ACHN (cell line): ENCODE measurements around the gene ARL4A.
"Not testable (repeated sequence)": the region's sequence is repeated elsewhere in the genome, so short reads cannot be mapped to it uniquely, and the experiment has no call there.

Experiments
- DNase-seq: peaks from one replicate; pipeline ENCODE4 v3.0.0-alpha.2; 2015
- in situ Hi-C: cut with HindIII; loops from 2 replicates; pipeline ENCODE4 v1.10.0; 2017; ENCODE audit warnings: low sequenced_read_pairs, low pct_ligation_motif_present, low pct_unique_long_range_greater_than_20kb

The ARL4A gene, protein sequence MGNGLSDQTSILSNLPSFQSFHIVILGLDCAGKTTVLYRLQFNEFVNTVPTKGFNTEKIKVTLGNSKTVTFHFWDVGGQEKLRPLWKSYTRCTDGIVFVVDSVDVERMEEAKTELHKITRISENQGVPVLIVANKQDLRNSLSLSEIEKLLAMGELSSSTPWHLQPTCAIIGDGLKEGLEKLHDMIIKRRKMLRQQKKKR

GRCh38 chr7:12686891-12687717 lies at the start of gene ARL4A:
Gene ARL4A, plus strand, starts transcription at chr7:12687633. Its CDS starts 622 bp downstream, at chr7:12688255.
- in situ Hi-C loops, result loop anchor here (25.0 kb wide), 1 partner anchor 575 kb away; no protein-coding TSS in a partner anchor
- peak; percentile 100 for DNase-seq

- DNase-seq, result no peak
- in situ Hi-C loops, result no loop called here
These were observed 49.4 kb upstream of the ARL4A start for GRCh38 chr7:12637819-12638592.

DNA sequence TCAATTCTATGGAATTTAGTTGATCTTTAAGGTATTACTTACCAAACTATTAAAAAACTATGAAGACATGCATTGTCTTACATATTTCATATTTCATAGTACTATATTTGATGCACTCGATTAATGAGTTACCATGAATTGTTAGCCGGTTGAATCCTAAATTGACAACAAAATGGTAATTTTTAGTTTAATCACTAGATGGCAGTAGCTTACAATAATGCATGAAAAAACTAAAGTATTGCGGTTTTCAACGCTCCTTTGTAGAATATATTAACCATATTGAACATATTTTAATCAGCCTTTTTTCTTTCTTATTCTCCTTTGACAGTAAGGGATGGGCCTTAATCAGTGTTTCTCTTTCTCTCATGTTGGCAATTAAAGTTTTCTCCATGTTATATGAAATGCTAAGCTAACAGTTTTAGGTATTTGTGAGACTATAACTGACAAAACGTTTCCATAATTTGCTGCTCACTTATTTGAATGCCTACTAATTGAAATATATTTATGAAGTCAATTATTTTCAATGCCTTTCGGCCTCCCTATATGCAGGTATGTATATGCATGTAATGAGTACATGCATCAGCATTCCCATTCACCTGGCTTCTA lies 48.5 kb upstream of the ARL4A start:
- DNase-seq, result peak; percentile 80
- in situ Hi-C loops, result no loop called here

DNA sequence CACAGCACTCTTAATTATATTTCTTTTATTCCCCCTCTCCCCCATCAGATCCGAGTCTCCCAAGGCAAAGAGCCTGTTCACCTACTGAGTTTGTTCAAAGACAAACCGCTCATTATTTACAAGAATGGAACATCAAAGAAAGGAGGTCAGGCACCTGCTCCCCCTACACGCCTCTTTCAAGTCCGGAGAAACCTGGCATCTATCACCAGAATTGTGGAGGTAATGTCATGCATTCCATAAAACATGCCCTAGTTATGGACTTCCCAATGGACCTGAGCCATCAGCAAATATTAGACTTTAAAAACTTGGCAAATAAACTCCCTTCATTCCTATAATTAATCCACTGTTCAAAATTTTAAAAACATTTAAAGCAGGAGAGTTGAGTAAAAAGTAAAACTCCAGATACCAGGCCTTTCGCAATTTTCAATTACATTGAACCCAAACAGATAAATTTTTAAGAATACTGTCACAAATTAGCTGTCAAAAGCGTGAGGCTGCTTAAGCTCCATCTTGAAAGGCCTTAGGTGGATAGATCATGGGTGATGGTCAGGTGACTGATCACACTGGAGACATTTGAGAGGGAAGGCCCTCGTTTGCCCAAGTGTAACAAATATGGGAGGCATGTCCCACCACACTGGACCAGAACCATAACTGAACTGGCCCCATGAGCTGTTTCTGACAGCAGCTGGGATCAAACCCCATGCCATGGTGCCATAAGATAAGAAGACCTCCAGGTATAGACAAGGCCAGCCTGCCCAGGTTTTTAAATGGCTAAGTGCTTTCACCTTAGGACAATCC lies 46.9 kb upstream of the ARL4A start:
- DNase-seq, result no peak
- in situ Hi-C loops, result no loop called here

GRCh38 chr7:12641196-12641595 lies 46.2 kb upstream of the ARL4A start:
- in situ Hi-C loops, result no loop called here
- no peak for DNase-seq

DNA sequence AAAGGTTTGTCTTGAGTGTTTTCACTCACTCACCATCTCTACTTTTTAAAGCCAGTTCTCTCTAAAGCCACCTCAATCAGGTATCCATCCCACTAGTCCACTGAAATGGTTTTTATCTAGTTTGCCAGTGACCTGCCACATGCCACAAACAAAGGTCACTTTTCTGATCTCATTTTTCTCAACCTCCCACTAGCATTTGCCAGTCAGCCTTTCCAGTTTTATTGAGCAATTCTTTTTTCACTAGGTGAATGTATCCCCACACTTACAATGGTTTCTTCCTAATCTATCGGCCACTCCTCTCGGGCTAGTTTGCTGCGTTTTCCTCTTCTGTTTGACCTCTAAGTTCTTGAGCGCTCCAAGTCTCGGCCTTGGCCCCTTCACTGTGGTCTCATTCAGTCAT lies 44.9 kb upstream of the ARL4A start:
- DNase-seq, result no peak
- in situ Hi-C loops, result no loop called here

GRCh38 chr7:12643001-12643643 lies 44.3 kb upstream of the ARL4A start:
- in situ Hi-C loops, result no loop called here
- DNase-seq, result no peak

GRCh38 chr7:12643644-12644043 lies 43.8 kb upstream of the ARL4A start:
- in situ Hi-C loops, result no loop called here
- DNase-seq, result no peak

DNA sequence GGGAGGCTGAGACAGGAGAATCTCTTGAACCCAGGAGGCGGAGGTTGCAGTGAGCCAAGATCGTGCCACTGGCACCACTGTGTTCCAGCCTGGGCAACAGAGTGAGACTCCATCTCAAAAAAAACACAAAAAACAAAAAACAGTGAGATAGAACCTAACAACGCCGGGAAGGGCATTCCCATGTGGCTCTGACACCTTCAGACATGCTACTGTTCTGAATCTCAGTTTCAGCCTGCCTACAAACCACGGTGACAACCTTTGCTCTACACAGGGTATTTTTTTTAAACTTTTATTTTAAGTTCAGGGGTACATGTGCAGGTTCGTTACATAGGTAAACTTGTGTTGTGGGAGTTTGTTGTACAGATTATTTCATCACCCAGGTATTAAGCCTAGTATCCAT lies 42.2 kb upstream of the ARL4A start:
- DNase-seq, in situ Hi-C loops: not testable (repeated sequence)

- DNase-seq, result no peak
- in situ Hi-C loops, result no loop called here
These were observed 41.3 kb upstream of the ARL4A start for GRCh38 chr7:12646139-12646538.

DNA sequence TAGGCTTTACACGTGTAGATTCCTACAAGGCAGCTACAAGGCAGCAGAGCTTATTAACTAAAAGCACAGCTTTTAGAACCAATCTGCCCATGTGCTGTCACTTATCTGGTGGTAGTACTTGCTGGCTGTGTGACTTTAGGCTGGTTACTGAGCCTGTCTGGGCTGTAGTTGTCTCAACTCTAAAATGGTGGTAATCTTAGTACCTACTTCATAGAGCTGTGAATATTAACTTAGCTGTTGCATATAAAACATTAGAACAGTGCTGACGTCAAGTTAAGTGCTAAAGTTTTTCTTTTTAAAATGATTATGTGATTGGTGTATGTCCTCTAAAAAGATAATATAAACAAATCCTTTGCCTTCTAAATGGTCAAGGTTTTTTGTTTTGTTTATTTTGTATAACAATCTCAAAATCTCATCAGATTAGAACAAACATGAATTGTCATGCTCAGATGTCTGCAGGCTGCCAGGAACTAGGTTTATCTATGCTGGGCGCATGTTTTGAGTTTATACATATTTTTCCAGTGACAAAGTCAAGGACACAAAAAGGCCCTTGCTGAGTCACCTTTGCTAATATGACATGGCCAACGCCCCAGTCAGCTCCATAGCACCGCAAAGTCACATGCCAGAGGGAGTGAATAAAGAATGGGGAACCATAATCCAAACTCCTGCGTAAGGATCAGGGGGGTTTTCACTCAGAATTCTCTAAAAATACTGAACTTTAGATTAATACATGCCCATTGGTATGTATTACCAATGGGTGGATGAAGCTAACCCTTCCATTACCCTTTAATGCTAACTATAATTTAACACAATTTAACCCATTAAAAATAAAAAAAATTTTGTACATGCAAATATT lies 39.8 kb upstream of the ARL4A start:
- in situ Hi-C loops, result no loop called here
- no peak for DNase-seq

- DNase-seq, result no peak
- in situ Hi-C loops, result no loop called here
These were observed 38.6 kb upstream of the ARL4A start for GRCh38 chr7:12648704-12649261.

DNA sequence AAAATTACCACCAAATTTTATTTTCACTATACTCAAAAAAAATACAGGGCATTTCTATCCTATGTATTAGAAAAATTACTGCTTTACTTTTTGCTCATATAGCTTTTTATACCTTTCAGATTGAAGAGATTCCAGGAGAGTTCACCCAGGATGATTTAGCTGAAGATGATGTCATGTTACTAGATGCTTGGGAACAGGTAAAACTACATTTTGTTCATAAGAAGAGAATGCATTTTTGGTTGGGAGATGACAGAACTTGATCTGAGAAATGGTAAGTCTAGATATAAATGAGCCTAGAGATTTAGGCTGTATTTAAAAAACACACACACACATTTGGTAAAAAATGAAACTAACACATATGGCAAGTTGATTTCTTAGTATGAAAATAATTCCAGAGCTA lies 38.1 kb upstream of the ARL4A start:
- DNase-seq, result no peak
- in situ Hi-C loops, result no loop called here

GRCh38 chr7:12650080-12650479 lies 37.4 kb upstream of the ARL4A start:
- DNase-seq, result no peak
- in situ Hi-C loops, result no loop called here

DNA sequence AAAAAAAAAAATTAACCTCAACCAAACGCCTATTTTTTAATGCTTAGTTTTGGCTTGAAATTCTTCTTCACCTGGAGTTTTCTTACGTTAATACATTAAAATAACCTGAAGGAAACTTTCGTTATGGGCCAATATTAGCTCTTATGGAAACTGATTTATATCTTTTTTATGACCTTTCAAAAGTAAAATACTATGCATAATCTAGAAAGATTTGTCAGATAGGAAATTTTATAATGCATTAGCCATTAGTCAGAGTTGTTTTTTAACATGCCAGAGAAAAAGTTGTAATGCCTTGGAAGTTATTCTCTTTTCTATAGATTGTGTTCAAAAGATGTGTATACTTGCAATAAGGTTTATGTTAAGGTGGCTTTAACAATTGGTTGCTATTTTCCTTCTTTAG lies 34.3 kb upstream of the ARL4A start:
- in situ Hi-C loops, result no loop called here
- DNase-seq, result no peak

DNA sequence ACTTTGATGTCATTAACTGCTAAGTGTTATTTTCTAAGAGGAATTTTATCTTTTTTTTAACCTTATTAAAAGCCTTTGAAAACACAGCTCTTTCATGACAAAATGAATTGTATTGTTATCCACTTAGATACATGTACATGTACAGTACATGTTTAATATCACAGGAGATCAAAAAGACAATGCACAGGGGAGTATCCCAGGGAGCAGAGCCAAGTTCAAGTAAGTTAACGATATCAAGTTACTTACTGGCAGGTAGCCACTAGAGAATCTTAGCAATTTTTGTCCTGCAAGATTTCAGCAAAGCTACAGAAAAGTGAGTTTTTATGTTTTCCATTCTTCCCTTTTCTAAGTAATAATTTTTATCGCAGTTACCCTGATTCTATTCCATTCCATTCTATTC lies 33.9 kb upstream of the ARL4A start:
- DNase-seq, result no peak
- in situ Hi-C loops, result no loop called here

GRCh38 chr7:12655161-12655560 lies 32.3 kb upstream of the ARL4A start:
- no peak for DNase-seq
- in situ Hi-C loops, result no loop called here
